T-helper 22 cell (primary cell): Measurements from ENCODE around the gene RUNX3.
A peak's percentile ranks its signal among the peaks of the same experiment; 100 is the strongest.
"Not testable (repeated sequence)": the region's sequence is repeated elsewhere in the genome, so short reads cannot be mapped to it uniquely, and the experiment has no call there.

Experiments used
- DNase-seq: peaks from one replicate; pipeline ENCODE4 v3.0.0-alpha.2; 2020; ENCODE audit warnings: low read depth

The RUNX3 gene

DNA sequence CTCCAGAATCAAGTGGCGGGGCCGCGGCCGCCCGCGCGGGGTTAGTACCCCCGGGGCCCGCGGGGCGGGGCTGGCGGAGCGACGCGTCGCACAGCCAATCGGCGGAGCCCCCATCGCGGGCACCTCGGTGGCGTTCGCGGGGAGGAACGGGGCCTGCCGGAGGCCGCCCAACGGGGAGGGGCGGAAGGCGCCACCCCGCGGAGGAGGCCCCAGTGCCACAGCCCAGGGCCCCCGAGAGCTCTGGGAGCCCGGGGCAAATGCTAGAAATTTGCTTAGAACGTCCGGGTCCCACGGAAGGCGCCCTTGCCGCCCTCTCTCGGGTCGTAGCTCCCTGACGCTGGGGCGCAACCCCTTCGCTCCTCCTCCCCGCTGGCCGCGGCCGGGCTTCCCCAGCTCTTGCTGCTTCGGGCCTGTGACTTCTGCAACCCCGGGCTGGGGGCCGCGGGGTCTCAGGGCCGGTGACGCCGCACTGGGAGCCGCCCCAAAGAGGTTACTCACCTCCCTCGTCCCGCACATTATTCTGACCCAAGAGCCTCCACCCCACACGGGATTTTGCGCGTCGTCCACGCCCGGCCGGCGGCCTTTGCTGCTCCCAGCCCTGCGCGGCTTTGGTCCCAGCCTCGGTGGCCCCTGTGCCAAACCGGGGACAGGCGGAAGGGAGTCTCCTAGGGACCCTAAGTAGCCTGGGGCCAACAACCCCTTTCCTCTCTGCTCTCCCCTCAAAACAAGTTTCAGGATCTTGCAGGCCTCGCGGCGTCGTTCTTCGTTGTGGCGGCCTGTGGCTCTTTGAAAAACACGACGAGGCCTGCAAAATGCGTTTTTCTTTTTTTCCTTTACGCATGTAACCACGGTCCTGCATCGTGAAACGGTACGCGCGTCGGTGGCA lies at the start of gene RUNX3:
TSS of gene RUNX3 (minus strand) at position 17 of the 886 bp plus-strand sequence. CDS start 408 bp downstream, outside the sequence.
- DNase-seq, result peak; percentile 91

DNA sequence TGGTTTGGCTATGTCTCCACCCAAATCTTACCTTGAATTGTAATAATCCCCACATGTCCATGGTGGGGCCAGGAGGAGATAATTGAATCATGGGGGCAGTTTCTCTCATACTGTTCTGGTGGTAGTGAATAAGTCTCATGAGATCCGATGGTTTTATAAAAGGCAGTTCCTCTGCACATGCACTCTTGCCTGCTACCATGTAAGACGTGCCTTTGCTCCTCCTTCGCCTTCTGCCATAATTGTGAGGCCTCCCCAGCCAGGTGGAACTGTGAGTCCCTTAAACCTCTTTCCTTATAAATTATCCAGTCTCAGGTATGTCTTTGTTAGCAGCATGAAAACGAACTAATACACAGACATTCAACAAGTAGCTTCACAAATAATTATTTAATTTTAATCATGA lies 49.2 kb upstream of the RUNX3 start:
- not testable (repeated sequence) for DNase-seq

DNA sequence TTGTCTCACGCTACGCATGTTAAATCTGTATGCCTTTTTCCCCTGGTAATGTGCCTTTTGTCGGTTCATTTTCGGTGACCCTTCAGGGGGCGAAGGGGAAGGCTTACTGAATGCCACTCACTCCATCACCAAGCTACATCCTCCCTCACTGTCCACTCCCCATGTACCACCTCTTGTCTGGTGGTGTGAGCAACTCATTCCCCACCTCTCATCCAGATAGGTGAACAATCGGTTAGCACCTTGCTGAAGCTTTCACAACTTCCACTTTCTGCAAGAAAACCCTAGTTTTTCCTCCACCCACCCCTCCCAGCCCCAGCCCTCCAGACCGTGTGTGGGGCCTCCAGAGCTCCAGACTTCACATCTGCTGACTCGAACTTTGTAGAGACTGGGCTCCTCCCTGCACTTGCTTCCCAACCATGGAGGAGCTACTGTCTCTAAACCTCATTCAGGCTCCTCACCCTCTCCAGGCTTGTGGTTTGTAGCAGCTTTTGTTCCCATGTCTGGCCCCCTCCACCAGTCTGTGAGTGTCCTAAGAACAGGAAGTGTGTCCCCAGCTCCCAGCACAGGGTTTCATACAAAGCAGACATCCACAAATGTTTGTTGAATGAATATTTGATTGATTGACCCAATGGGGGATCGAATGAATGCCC lies 48.4 kb upstream of the RUNX3 start:
- no peak for DNase-seq

DNA sequence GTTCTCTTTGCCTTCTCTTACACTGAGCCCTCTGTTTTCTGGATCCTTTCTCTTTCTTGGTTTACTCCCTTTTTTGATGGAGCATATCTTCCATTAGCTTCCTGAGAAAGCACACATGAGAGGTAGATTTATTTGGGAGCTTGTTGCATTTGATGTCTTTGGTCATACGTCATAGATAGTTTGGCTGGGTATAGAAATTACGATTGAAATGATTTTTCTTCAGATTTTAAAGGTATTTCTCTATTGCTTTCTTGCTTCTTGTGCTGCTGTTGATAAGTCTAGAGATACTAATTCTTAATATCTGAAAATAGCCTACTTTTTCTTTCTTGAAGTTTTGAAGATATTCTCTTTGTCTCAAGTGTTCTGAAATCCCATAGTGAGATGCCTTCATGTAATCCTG lies 45.3 kb upstream of the RUNX3 start:
- no peak for DNase-seq

DNA sequence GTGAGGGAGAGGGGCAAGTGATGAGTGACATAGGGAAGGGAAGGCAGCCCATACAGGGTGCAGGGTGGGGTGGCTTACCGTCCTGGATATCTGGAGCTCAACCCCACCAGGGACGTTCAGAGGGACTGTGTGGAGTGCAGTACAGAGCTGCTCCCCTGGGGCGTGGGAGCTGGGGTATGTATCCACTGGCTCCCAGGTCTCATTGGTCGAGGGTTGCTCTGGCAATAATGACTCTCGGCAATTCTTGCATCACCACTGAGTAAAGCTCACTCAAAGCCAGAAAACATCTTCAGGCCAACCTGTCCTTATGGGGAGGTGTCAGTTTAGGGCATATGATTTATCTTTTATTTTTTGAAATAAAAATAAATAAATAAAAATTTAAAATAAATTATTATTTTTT lies 43.2 kb upstream of the RUNX3 start:
- DNase-seq, result no peak

DNA sequence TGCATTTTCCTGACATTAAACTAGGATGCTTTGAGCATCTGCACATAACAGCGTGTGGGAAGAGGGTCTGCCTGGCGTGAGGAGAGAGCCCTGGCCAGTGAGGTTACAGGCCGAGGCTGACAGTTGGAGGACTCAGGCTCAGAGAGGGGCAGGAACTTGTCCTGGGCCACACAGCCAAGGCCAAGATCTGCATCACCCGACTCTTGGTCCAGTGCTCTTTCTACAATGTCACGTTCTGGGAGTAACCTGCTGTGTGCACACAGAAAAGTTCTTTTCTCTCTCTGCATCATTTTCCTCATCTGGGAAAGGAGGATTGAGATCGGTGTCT lies 42.8 kb upstream of the RUNX3 start:
- DNase-seq, result no peak

DNA sequence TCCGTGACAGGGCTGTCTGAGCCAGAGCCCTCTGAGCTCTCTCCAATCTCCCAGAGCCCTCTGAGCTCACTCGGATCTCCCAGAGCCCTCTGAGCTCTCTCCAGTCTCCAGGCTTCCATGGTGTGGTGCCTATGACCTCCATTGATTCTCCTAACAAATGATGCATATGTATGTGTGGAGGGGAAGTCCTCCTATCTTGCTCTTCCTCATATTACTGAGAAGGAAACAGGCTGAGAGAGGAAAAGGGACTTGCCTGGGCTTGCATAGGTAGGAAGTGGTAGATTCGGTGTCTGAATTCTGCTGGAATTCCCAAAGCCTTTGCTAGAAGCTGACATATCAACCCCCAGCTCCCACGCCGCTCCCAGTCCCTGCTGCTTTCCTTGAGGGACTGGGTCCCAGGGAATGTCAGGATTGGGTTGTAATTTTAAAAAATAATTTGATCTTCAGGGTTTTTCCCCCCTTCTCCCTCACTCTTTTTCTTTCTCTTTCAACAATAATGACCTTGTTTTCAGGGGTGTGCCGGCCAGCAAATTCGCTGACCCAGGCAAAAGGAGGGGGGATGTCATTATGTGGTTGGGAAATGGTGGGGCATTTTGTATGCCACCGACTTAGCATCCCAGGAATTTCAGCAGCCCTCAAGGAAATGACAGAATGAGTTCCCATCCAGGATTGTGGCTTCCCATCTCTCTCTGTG lies 42.3 kb upstream of the RUNX3 start:
- DNase-seq, result no peak

DNA sequence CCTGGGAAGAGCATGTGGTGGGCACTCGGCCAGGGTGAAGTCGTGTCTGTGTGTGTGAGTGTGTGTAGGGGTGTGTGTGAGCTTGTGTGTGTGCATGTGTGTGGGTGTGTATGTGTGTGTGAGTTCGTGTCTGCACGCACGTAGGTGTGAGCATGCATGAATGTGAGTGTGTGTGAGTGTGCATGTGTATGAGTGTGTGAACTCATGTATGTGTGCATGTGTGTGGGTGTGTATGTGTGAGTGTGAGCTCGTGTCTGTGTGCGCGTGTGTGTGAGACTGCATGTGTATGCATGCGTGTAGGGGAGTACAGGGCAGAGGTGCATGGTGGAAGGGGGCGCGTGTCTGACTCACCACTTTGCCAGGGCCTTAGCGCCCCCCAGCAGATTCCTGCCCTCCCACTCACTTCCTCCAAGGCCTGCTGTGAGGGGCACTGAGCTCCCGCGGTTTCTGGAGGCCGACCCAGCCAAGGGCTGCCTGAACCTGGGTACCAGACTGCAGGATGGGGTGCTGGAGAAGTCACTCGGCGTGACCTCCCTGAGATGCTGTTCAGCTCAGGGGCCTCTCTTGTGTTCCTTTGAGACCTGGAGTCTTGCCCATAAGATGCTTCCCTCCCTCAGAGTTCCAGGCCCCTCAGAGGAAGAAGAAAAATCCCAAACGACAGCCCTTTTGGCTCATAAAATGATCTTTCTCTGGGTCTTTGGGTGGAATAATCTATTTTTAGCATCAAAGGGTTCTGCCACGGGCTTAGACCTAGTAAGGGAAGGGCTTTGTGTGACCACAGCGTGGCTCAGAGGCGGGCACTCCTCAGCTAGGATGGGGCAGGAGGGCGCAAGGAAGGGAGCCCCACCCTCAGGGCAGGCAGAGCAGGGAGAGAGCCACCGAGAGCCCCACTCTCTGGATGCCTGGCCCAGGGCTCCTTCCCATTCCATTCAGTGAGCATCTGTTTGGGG lies 41.1 kb upstream of the RUNX3 start:
- DNase-seq, result no peak

DNA sequence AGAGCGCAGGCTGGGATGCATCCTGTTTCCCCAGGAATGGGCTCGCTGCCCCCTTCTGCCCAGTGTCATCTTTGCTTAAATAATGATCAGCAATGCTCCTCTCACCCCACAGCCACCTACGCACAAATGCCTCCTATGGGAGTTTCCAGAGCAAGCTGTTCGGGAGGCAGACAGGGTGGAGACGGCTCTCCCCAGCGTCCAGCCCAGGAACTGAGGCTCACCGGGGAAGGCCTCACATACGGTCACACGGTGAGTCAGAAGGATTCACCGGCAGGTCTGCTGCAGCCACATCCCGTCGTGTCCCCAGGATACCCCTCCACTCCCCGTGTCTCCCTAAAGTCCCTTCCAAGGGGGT lies 40.3 kb upstream of the RUNX3 start:
- no peak for DNase-seq

DNA sequence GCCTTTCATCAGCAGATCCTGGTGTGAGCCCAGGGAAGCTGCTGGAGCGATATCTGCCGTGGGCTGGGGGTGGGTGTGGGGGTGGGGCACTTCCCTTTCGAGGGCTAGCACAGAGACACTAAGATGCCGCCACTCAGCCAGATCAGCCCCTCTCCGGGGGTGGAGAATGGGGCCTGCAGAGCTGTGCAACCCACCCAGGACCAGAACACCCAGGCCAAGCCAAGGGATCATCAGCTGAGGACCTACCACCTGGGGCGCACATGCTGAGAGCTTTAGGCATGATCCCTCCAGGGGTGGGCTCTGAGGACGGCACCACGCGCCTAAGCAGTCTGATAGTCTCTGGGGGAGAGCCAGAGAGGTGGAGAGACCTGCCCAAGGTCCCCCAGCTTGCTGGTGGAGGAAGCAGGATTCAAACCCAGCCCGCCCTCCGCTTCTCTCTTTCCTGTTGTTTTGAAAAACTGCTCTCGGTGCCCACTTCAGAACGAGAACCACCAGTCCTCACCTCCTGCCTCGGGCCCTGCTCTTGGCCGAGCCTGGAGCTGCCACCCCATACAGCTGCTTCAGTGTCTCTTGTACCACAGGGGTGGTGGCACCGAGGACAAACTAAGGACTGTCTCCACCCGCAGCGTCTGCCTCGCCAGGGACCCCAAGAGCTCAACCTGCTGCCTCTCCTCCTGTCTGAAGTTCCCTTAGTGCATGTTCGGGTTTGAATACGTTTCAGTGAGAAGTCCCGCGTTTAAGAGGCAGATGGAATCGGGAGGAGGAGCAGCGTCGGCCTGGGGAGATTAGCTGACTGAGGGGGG lies 39.7 kb upstream of the RUNX3 start:
- no peak for DNase-seq

DNA sequence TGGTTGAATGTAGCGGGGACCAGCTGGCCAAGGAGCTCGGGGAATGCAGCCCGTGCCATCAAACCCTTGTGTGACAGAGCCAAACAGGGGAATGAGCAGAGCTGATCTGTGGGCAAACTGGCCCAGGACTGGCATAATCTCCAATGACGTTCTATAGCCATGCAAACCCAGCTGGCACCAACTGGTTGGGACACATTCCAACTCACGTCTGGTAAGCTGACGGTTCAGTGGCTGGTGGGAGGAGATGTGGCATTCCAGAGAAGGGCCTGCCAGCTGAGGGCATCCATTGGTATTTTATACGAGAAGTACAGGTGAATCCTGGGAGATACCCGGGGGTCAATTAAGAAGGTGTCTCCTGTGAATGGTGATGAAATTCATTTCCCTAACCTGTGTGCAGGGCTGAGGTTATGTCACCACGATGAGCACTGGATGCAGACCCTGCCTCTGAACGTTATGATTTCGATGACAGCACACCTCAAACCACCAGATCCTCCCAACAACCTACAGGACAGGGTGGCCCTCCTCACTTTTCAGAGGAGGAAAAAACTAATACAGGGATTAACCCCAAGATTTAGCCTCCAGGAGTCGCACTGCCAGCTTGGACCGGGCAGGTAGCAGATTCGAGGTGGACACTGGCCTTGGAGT lies 39.0 kb upstream of the RUNX3 start:
- DNase-seq, result no peak

DNA sequence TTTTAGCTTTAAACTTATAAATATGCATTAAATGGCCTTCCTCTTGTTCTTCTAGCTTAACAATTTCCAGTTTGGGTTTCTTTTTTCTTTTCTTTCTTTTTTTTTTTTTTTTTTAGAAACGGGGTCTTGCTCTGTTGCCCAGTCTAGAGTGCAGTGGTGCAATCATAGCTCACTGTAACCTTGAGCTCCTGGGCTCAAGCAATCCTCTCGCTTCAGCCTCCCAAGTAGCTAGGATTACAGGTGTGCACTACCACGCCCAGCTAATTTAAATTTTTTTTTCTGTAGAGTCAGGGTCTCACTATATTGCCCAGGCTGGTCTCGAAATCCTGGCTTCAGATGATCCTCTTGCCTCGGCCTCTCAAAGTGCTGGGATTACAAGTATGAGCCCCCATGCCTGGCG lies 37.9 kb upstream of the RUNX3 start:
- no peak for DNase-seq

DNA sequence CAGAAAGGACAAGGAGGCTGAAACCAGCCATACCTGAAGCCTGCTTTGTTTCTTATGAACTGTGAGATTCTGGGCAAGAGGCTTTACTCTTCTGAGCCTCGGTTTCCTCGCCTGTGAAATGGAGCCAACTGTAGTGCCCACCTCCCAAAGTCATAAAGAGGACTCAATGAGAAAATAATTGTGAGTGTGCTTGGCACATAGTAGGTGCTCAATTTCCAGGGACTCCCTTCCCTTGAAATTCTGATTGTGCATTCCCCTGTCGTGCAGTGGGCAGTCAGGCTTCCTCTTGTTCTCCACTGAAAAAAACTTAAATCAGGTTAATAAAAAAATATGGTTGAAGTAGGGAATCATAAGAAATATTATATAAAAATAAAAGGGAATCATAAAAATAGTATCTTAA lies 37.5 kb upstream of the RUNX3 start:
- no peak for DNase-seq

DNA sequence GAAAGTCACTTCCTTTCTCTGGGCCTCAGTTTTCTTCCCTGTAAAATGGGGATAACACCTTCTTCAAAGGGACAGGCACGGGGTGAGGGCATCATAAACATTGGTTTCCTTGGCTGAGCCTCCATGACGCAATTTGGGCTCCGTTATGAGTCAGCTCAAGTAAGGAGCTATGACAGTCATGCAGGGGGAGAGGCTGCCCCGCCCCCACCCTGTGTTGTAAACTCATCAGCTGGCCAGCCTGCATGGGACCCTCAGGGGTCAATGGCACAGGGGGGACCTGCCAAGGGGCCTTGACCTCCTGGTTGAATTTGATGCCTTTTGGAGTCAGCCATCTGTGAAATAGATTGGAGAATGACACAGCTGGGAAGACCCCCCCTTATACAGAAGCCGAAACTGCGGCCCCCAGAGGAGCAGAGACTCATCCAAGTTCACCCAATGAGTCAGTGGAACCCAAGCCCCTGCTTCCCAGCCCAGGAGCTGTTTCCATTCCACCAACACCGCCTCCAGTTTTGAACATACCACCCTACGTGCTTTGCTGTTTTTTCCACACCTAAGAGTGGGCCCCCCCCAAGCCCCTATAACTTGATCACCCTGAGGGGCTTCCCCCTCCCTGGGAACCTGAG lies 36.8 kb upstream of the RUNX3 start:
- peak; percentile 45 for DNase-seq

DNA sequence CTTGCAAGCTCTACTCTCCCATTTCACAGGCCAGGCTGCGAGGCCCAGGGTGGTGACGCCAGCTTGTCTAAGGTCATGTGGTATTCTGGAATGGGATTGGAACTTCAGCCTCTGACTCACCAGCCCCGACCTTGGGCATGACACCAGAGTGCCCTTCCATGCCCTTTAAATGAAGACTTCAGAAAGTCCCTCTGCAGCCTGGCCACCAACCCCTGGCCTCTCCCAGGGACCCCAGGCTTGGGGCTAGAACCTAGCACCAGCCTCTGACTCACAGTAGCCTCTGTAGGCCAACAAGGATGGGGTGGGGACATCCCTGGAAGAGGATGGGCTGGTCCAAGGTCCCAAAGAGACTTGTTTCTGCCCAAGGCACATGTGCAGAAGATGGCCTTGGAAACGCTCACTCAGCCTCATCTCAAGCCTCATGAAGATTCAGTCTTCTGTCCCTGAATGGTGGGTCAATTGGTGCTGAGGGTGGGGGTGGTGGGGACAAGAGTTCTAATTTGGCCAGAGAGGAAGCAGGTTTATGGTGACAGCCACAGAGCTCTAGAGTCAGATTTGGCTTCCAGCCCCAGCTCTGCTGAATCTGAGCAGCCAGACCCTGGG lies 36.1 kb upstream of the RUNX3 start:
- DNase-seq, result no peak

DNA sequence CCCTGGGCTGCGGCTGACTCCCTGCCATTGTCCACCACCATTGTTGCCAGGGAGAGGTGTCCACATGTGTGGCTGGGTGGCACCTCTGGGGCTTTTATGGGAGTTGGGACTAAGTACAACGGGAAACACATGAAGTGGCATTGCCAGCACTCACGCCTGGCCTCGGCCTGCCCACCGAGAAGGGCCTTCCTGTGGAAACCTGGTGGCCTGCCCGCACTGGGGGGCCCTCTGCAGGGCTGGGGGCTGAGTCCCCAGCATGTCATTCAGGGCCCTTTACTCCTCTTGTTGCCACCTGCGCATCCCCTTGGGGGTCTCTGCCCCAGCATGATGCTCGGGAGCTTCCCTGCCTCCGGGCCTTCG lies 35.5 kb upstream of the RUNX3 start:
- DNase-seq, result no peak

DNA sequence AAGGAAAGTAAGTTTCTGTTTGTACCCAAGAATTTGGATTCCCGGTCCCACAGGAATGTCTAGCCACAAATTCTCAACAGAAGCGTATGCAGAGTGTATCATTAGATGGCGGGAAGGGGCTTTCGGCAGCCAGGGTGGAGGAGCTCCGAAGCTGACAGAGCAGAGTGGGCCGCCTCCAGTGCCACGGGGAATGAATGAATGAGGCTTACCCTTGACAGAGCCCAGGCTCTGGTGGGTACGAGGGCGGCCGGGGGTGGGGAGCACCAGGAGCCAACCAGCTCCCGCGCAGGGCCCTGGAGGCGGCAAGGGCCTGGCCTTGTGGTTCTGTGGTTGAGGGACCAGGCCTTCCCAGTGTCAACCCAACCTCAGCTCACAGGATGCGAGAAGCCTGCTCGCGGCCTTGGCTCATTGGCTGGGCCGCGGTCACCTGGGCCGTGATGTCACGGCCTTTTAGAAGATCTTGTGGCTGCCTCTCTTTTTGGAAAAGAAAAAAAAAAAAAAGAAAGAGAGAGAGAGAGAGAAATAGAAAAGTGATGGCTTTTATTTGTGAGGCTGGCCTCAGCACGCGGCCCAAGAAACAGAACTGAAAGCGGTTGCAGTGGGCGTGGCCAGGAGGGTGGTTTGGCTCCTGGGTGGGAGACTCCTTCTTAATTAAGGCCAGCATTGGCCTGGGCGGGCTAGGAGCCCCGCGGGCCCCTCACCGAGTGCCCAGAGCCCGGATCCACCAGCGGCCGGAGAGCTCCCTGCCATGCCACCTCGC lies 34.9 kb upstream of the RUNX3 start:
- peak; percentile 84 for DNase-seq

DNA sequence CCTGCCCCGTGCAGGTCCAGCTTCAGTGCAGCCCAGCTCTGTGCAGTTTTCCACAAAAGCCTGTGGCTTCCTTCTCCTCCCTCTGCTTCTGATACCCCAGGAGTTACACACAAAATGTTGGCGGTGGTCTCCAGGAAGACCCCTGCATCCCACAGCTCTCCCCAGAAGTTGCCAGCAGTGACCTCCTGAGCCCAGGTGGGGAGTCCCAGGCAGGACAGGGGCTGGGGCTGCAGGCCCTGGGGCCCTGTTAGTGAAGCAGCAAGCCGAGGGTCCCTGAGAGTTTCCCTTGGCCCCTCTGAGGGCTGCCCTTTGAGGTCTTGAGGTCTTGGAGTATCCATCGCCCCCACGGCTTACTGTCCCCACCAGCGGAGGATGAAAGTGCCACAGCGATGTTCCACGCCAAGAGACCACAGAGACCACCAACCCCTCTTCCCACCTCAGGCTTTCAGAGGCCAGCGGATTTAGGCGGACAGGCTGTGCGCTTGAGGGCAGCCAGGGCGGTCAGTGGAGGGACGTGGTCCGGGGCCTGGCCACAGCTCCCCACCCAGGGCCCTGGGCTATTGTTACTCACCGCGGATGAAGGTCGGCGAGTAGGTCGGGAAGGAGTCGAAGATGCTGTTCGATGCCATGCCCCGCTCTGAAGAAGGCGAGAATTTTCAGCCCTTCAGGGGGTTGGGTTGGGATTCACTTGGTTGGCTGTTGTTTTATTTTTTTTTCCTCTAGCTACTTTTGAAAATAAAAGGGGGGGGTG lies 34.0 kb upstream of the RUNX3 start:
- no peak for DNase-seq
